Stomach (tissue), 4 donors: ENCODE data around the gene PLXND1.

ENCODE experiments used
- CTCF ChIP-seq, 7 experiments: fragments of 450-650 bp in 4 of 7; fragments of 200-600 bp in 3 of 7; sonication (generic) in 3 of 7; IDR thresholded peaks; one replicate each; pipeline ENCODE4 v1.5.1; 2016 to 2019; ENCODE audit warnings: antibody characterized with exemption in 7 of 7, control low read depth in 2 of 7, mild to moderate bottlenecking in 1 of 7
- POLR2A ChIP-seq, 4 donors: fragments of 450-650 bp; IDR thresholded peaks; one replicate each; pipeline ENCODE4 v1.6.1; 2016; ENCODE audit warnings: antibody characterized with exemption in 4 of 4, control low read depth in 2 of 4, mild to moderate bottlenecking in 1 of 4, moderate library complexity in 1 of 4

GRCh38 chr3:129556358-129556695, 50.1 kb downstream of the PLXND1 start:
- TF ChIP-seq POLR2A (IDR thresholded peaks at IDR 0.05) (no peak), CTCF (IDR thresholded peaks at IDR 0.05) (no peak)
